ENCODE measurements around the gene KLHL17.
A peak's percentile ranks its signal among the peaks of the same experiment; 100 is the strongest.

Gene KLHL17

GRCh38 chr1:925561-926421, 34.6 kb upstream of the KLHL17 start:
- H3K4me3 ChIP-seq (ENCODE audit: low read depth, low read length), result peak overlapping the region; percentile 57
- TF ChIP-seq, protein P1, sequence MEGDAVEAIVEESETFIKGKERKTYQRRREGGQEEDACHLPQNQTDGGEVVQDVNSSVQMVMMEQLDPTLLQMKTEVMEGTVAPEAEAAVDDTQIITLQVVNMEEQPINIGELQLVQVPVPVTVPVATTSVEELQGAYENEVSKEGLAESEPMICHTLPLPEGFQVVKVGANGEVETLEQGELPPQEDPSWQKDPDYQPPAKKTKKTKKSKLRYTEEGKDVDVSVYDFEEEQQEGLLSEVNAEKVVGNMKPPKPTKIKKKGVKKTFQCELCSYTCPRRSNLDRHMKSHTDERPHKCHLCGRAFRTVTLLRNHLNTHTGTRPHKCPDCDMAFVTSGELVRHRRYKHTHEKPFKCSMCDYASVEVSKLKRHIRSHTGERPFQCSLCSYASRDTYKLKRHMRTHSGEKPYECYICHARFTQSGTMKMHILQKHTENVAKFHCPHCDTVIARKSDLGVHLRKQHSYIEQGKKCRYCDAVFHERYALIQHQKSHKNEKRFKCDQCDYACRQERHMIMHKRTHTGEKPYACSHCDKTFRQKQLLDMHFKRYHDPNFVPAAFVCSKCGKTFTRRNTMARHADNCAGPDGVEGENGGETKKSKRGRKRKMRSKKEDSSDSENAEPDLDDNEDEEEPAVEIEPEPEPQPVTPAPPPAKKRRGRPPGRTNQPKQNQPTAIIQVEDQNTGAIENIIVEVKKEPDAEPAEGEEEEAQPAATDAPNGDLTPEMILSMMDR (IDR thresholded peaks at IDR 0.05; ENCODE audit: low read depth, low read length), result no peak
- peaks cover 14% of the 10 kb centered on the region for H3K36me3 ChIP-seq
- peaks cover 19% of the 10 kb centered on the region for H3K4me1 ChIP-seq
- no peaks in the 10 kb centered on the region; the same call in none of the 2 replicates for H3K27me3 ChIP-seq
- peak; percentile 77 for DNase-seq
- no peaks in the 10 kb centered on the region for H3K9me3 ChIP-seq

DNA sequence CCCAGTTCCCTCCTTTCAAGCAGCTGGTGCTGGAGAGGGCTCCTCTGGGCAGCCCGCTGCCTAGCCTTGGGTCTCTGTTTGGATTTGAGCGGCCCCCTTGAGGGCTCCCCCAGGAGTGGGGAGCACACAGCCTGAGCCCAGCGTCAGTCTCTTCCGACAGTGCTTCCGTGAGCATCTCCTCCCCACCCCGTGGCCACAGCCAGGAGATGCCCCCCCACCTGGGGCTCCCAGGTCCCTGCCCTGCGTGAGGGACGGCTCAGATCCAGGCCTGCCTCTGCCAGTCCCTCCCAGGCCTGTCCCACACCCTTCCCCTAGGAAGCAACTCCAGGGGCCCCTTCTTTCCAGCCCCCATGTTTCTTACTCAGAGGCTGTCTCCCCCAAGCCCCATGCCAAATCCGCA, 33.1 kb upstream of the KLHL17 start:
- DNase-seq, result no peak
- Histone ChIP-seq H3K27me3 (no peaks in the 10 kb centered on the region; the same call in none of the 2 replicates), H3K36me3 (peaks cover 10% of the 10 kb centered on the region), H3K4me1 (peaks cover 22% of the 10 kb centered on the region), H3K4me3 (ENCODE audit: low read depth, low read length) (no peak overlapping the region), H3K9me3 (no peaks in the 10 kb centered on the region)
- TF ChIP-seq, protein P1 (IDR thresholded peaks at IDR 0.05; ENCODE audit: low read depth, low read length), result no peak

DNA sequence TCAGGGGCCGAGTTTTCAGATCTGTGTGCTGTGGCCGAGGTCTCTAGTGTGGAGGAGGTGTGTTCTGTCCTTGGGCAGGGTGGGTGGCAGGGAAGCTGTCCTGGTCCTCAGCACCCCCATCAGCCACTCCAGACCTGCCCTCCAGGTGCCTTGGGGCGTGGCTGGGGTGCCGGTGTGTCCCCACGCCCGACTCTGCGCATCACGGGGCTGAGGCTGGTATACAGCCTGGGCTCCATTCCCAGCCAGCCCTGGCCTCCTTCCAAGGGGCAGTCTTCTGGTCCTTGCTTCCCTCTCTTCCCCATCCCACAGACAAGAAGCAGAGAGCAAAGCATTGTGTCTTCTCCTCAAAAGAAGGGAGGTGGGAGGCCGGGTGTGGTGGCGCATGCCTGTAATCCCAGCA, 32.6 kb upstream of the KLHL17 start:
- H3K9me3 ChIP-seq, result no peaks in the 10 kb centered on the region
- no peaks in the 10 kb centered on the region; the same call in none of the 2 replicates for H3K27me3 ChIP-seq
- TF ChIP-seq, protein P1 (IDR thresholded peaks at IDR 0.05; ENCODE audit: low read depth, low read length), result no peak
- peaks cover 27% of the 10 kb centered on the region for H3K4me1 ChIP-seq
- H3K4me3 ChIP-seq (ENCODE audit: low read depth, low read length), result no peak overlapping the region
- H3K36me3 ChIP-seq, result peaks cover 12% of the 10 kb centered on the region
- no peak for DNase-seq

DNA sequence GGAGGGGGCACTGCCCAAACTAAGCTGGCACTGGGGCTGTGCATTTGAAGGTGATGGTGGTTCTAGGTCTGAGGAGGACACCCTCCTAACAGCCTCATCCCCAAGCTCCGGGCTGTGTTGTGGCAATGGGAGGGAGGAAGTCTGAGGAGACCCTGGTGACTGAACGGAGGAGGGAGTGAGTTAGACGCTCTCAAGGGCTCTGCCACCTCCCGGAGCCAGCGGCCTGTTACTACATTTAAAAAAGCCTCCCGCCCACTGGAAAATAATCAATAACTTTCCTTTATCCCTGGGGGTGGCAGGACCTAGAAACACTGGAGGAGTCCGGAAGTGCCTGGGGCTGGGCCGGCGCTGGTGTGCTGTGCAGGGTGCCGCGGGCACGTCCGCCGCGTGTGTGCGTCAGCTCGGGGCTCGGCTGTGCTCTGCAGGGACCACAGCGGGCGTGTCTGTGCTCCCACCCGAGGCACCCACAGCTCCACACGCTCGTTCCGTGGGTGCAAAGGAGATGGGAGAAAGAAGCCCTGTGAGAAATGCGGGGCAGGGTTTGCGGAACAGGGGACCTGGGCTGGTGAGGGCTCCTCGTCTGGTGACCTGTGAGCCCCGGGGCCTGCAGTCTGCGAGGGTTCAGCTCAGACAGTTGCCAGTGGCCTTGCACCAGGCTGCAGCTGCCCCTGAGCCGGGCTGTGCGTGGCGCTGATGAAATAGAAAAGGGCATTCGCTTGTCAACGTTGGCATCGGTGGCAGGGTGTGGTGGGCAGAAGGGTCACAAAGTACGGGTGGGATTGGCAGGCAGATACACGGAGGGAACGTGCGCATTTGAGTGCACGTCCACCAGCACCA, 31.3 kb upstream of the KLHL17 start:
- Histone ChIP-seq H3K27me3 (no peaks in the 10 kb centered on the region; the same call in none of the 2 replicates), H3K36me3 (peaks cover 12% of the 10 kb centered on the region), H3K4me3 (ENCODE audit: low read depth, low read length) (no peak overlapping the region), H3K9me3 (no peaks in the 10 kb centered on the region), H3K4me1 (peaks cover 32% of the 10 kb centered on the region)
- DNase-seq, result no peak
- TF ChIP-seq, protein P1 (IDR thresholded peaks at IDR 0.05; ENCODE audit: low read depth, low read length), result no peak

- no peak for DNase-seq
- peaks cover 34% of the 10 kb centered on the region for H3K4me1 ChIP-seq
- no peak overlapping the region for H3K4me3 ChIP-seq (ENCODE audit: low read depth, low read length)
- TF ChIP-seq, protein P1 (IDR thresholded peaks at IDR 0.05; ENCODE audit: low read depth, low read length), result no peak
- H3K36me3 ChIP-seq, result peaks cover 12% of the 10 kb centered on the region
- peaks cover under 1% of the 10 kb centered on the region for H3K27me3 ChIP-seq
- no peaks in the 10 kb centered on the region for H3K9me3 ChIP-seq
These were observed 30.4 kb upstream of the KLHL17 start for GRCh38 chr1:929712-930632.

All from BE2C (cell line).